H1 (cell line): Measurements from ENCODE around the gene EFHD1. TPM values are rescaled to one million over a fixed set of nuclear protein-coding genes. Genes with fewer than 3 reads are reported as not detected.

ENCODE experiments used
- CTCF ChIA-PET: fragments of 300-600 bp; sonication (Branson Sonifier 250); formaldehyde crosslinking; loops from one replicate; lab custom pipeline; 2021; ENCODE audit not compliant: partially characterized antibody; lab: Charles Lee
- POLR2A ChIA-PET: fragments of 300-600 bp; sonication (Branson Sonifier 250); formaldehyde crosslinking; loops from one replicate; lab custom pipeline; 2021; ENCODE audit warnings: inconsistent platforms; ENCODE audit not compliant: partially characterized antibody; lab: Charles Lee
- DNase-seq, 2 experiments: peaks; one replicate each; pipeline versions ENCODE4 v3.0.0 to v3.0.0-alpha.2; 2010 to 2022; ENCODE audit warnings: low spot score in 2 of 2, low read depth in 1 of 2, mixed read lengths in 1 of 2
- FAIRE-seq: peaks from 2 replicates; lab custom pipeline; 2011; peaks lifted over from hg19 to GRCh38; lab: Jason Lieb, UNC
- H2AFZ ChIP-seq: 2 replicates; pipeline ENCODE4 v1.8.1; 2012; ENCODE audit warnings: low read length, inconsistent platforms
- H2AK5ac ChIP-seq: 2 replicates; pipeline ENCODE4 v1.6.1; 2013; ENCODE audit warnings: low read depth, low read length
- H2BK120ac ChIP-seq: replicated peaks from 2 replicates; pipeline ENCODE3; 2013; ENCODE audit warnings: low read depth, low read length, inconsistent platforms
- H2BK12ac ChIP-seq: 2 replicates; pipeline ENCODE4 v1.6.1; 2013; ENCODE audit warnings: low read depth, low read length
- H2BK15ac ChIP-seq: 2 replicates; pipeline ENCODE4 v1.6.1; 2013; ENCODE audit warnings: low read length
- H2BK20ac ChIP-seq: 2 replicates; pipeline ENCODE4 v1.6.1; 2013; ENCODE audit warnings: low read length
- H2BK5ac ChIP-seq: 2 replicates; pipeline ENCODE4 v1.6.1; 2013; ENCODE audit warnings: low read depth, low read length
- H3K14ac ChIP-seq: 2 replicates; pipeline ENCODE4 v1.6.1; 2013; ENCODE audit warnings: inconsistent platforms; ENCODE audit not compliant: insufficient read length
- H3K18ac ChIP-seq: 2 replicates; pipeline ENCODE4 v1.6.1; 2013; ENCODE audit warnings: low read length; ENCODE audit errors: extremely low read depth
- H3K23ac ChIP-seq: 2 replicates; pipeline ENCODE4 v1.6.1; 2013; ENCODE audit warnings: inconsistent platforms; ENCODE audit not compliant: insufficient read length
- H3K23me2 ChIP-seq: 2 replicates; pipeline ENCODE4 v1.6.1; 2013; ENCODE audit warnings: low read depth, low read length
- H3K27ac ChIP-seq: 2 replicates; pipeline ENCODE4 v1.6.1; 2011; ENCODE audit warnings: low read depth, low read length, inconsistent platforms
- H3K27me3 ChIP-seq, 4 experiments: replicated peaks in 1 of 4; 1 replicate in 1 of 4; 2 replicates in 3 of 4; pipeline versions ENCODE4 v1.6.1 to v1.8.1; 2011 to 2013; ENCODE audit warnings: low read length in 3 of 4, mild to moderate bottlenecking in 3 of 4, inconsistent platforms in 2 of 4, mixed read lengths in 2 of 4, moderate library complexity in 1 of 4; ENCODE audit not compliant: control insufficient read depth in 3 of 4, insufficient read depth in 3 of 4; ENCODE audit errors: extremely low read depth in 1 of 4
- H3K36me3 ChIP-seq, 4 experiments: 2 replicates each; pipeline versions ENCODE4 v1.6.1 to v1.8.1; 2011 to 2013; ENCODE audit warnings: mild to moderate bottlenecking in 4 of 4, low read length in 3 of 4, moderate library complexity in 2 of 4, control low read depth in 1 of 4, inconsistent platforms in 1 of 4; ENCODE audit not compliant: insufficient read depth in 4 of 4, control insufficient read depth in 2 of 4
- H3K4ac ChIP-seq: replicated peaks from 2 replicates; pipeline ENCODE3; 2013; ENCODE audit warnings: low read length, low read depth, mixed read lengths, inconsistent platforms; ENCODE audit not compliant: insufficient read length
- H3K4me1 ChIP-seq, 4 experiments: replicated peaks in 1 of 4; 1 replicate in 1 of 4; 2 replicates in 3 of 4; pipeline versions ENCODE4 v1.6.1 to v1.8.1; 2011 to 2013; ENCODE audit warnings: low read length in 3 of 4, inconsistent platforms in 2 of 4, mixed read lengths in 1 of 4; ENCODE audit not compliant: insufficient read depth in 4 of 4, control insufficient read depth in 3 of 4
- H3K4me2 ChIP-seq, 2 experiments: 2 replicates each; pipeline versions ENCODE4 v1.6.1 to v1.8.1; 2011 to 2013; ENCODE audit warnings: low read depth in 2 of 2, low read length in 2 of 2, control low read depth in 1 of 2, inconsistent platforms in 1 of 2, mild to moderate bottlenecking in 1 of 2; ENCODE audit not compliant: insufficient read depth in 1 of 2
- H3K4me3 ChIP-seq, 4 experiments: fragments of 200-600, 300-600 bp in 1 of 4; sonication (generic), shearing (Covaris generic), sonication (Bioruptor Twin) in 1 of 4; 2 replicates each; pipeline versions ENCODE4 v1.5.1 to v1.8.1; 2011 to 2016; ENCODE audit warnings: low read length in 4 of 4, low read depth in 3 of 4, control low read depth in 2 of 4, inconsistent platforms in 2 of 4, mild to moderate bottlenecking in 2 of 4, mixed read lengths in 1 of 4, moderate library complexity in 1 of 4; ENCODE audit not compliant: insufficient read depth in 2 of 4; ENCODE audit errors: extremely low read depth in 1 of 4
- H3K56ac ChIP-seq: replicated peaks from 2 replicates; pipeline ENCODE3; 2013; ENCODE audit warnings: low read depth, mild to moderate bottlenecking, mixed read lengths, low read length, inconsistent platforms; ENCODE audit not compliant: insufficient read length
- H3K79me1 ChIP-seq: 2 replicates; pipeline ENCODE4 v1.6.1; 2013; ENCODE audit warnings: low read depth, low read length, control low read depth
- H3K79me2 ChIP-seq, 2 experiments: 2 replicates each; pipeline versions ENCODE4 v1.6.1 to v1.8.1; 2012 to 2013; ENCODE audit warnings: low read length in 2 of 2, mild to moderate bottlenecking in 2 of 2, inconsistent platforms in 1 of 2; ENCODE audit not compliant: insufficient read depth in 2 of 2, control insufficient read depth in 1 of 2
- H3K9ac ChIP-seq, 4 experiments: replicated peaks in 1 of 4; 1 replicate in 1 of 4; 2 replicates in 3 of 4; pipeline versions ENCODE4 v1.6.1 to v1.8.1; 2011 to 2013; ENCODE audit warnings: low read depth in 3 of 4, low read length in 3 of 4, control low read depth in 2 of 4, mild to moderate bottlenecking in 2 of 4, moderate library complexity in 2 of 4, inconsistent platforms in 1 of 4; ENCODE audit errors: extremely low read depth in 1 of 4
- H3K9me3 ChIP-seq, 2 experiments: 2 replicates each; pipeline versions ENCODE4 v1.6.1 to v1.8.1; 2012 to 2013; ENCODE audit warnings: mild to moderate bottlenecking in 2 of 2, moderate library complexity in 2 of 2, control low read depth in 1 of 2, inconsistent platforms in 1 of 2, low read depth in 1 of 2, low read length in 1 of 2, mixed read lengths in 1 of 2; ENCODE audit not compliant: insufficient read depth in 2 of 2
- H4K20me1 ChIP-seq, 2 experiments: replicated peaks in 1 of 2; 2 replicates each; pipeline versions ENCODE3 to v1.8.1; 2011 to 2013; ENCODE audit warnings: inconsistent platforms in 2 of 2, low read length in 2 of 2, mild to moderate bottlenecking in 1 of 2; ENCODE audit not compliant: insufficient read depth in 2 of 2, control insufficient read depth in 1 of 2
- H4K5ac ChIP-seq: 2 replicates; pipeline ENCODE4 v1.6.1; 2013; ENCODE audit warnings: low read length, low read depth, mixed read lengths, inconsistent platforms; ENCODE audit not compliant: insufficient read length
- H4K8ac ChIP-seq: 2 replicates; pipeline ENCODE4 v1.8.0; 2013; ENCODE audit warnings: mild to moderate bottlenecking, moderate library complexity, low read length, inconsistent platforms; ENCODE audit not compliant: insufficient read depth; ENCODE audit errors: extremely low read depth
- H4K91ac ChIP-seq: replicated peaks from 2 replicates; pipeline ENCODE3; 2013; ENCODE audit warnings: low read length, mixed read lengths, inconsistent platforms; ENCODE audit not compliant: insufficient read length
- ATF2 ChIP-seq: IDR thresholded peaks from 2 replicates; pipeline ENCODE4 v1.6.1; 2012; ENCODE audit warnings: low read length, inconsistent platforms
- BACH1 ChIP-seq: IDR thresholded peaks from 2 replicates; pipeline ENCODE4 v1.6.1; 2012; ENCODE audit warnings: low read length, improper control_type of control experiment
- CHD1 ChIP-seq: IDR thresholded peaks from 2 replicates; pipeline ENCODE4 v1.6.1; 2012; ENCODE audit warnings: low read depth, low read length, improper control_type of control experiment
- CTBP2 ChIP-seq: IDR thresholded peaks from 2 replicates; pipeline ENCODE4 v1.7.0; 2011; ENCODE audit warnings: borderline replicate concordance, mild to moderate bottlenecking, moderate library complexity, mixed read lengths, low read length; ENCODE audit not compliant: insufficient read depth, insufficient read length
- GTF2F1 ChIP-seq: IDR thresholded peaks from 2 replicates; pipeline ENCODE4 v1.6.1; 2012; ENCODE audit warnings: low read depth, low read length, improper control_type of control experiment, borderline replicate concordance
- KDM5A ChIP-seq: fragments of 200-600 bp; IDR thresholded peaks from 2 replicates; pipeline ENCODE4 v1.7.1; 2012; ENCODE audit warnings: mild to moderate bottlenecking, low read length, inconsistent platforms, mixed read lengths
- NANOG ChIP-seq: IDR thresholded peaks from 2 replicates; pipeline ENCODE4 v1.6.1; 2011; ENCODE audit warnings: low read length, low read depth, mild to moderate bottlenecking, inconsistent platforms; ENCODE audit not compliant: insufficient read depth, poor library complexity, severe bottlenecking
- POLR2A ChIP-seq, 2 experiments: IDR thresholded peaks; 1 replicate in 1 of 2; 2 replicates in 1 of 2; pipeline ENCODE4 v1.6.1; 2011; ENCODE audit warnings: low read depth in 2 of 2, low read length in 2 of 2, mild to moderate bottlenecking in 2 of 2; ENCODE audit errors: control extremely low read depth in 1 of 2
- SP2 ChIP-seq: IDR thresholded peaks from 2 replicates; pipeline ENCODE4 v1.6.1; 2012; ENCODE audit warnings: mild to moderate bottlenecking, low read length, inconsistent platforms
- SP4 ChIP-seq: IDR thresholded peaks from 2 replicates; pipeline ENCODE4 v1.6.1; 2012; ENCODE audit warnings: low read length, inconsistent platforms
- TAF1 ChIP-seq: IDR thresholded peaks from 2 replicates; pipeline ENCODE4 v1.6.1; 2011; ENCODE audit warnings: mild to moderate bottlenecking, low read depth, low read length
- YY1 ChIP-seq: IDR thresholded peaks from 2 replicates; pipeline ENCODE4 v1.6.1; 2011; ENCODE audit warnings: low read depth, mild to moderate bottlenecking, low read length
- WGBS, 2 experiments: shearing (Covaris generic) in 1 of 2; methylation state at CpG; one replicate each; pipeline versions ENCODE4 v1.1.6 to v1.1.7; 2013 to 2015; ENCODE audit warnings: low lambda C conversion rate in 2 of 2, mixed read lengths in 2 of 2, inconsistent platforms in 1 of 2, low coverage in 1 of 2, missing lambda C conversion rate in 1 of 2; ENCODE audit not compliant: insufficient replicate concordance in 2 of 2, insufficient coverage in 1 of 2, insufficient read length in 1 of 2; ENCODE audit errors: extremely low coverage in 1 of 2, missing lambda C conversion rate in 1 of 2; 5-methylcytosine and 5-hydroxymethylcytosine counted together
- polyA plus RNA-seq, 7 experiments: library from polyadenylated mRNA; depleted of rRNA in 3 of 7; stranded (reverse) in 5 of 7; unstranded in 2 of 7; fragments of >200 nt in 5 of 7; fragments of 200-250 nt in 2 of 7; gene quantifications; 1 replicate in 5 of 7; 2 replicates in 1 of 7; 4 replicates in 1 of 7; pipeline versions ENCODE4 v1.2.1 to v1.2.3, GENCODE V29; 2011 to 2013; ENCODE audit warnings: missing spikeins in 2 of 7, mixed read lengths in 2 of 7
- total RNA-seq: library from RNA; stranded (reverse); fragmentation: NEBNext Ultra II Directional; extraction: Animal tissue kit (Norgen Biotek cat#: 25700); gene quantifications from 2 replicates; pipeline ENCODE4 v1.2.1, GENCODE V29; 2021

The EFHD1 gene
- total and polyA plus RNA-seq, 2 of the 8 experiments (the other 6 are each of a cell fraction or from before 2014, with no cell fraction given): 3.4 to 4.5 TPM

- no peaks in the 10 kb centered on the region for H3K79me1 ChIP-seq
- H2BK5ac ChIP-seq: no peak overlapping the region
- no peak overlapping the region for H3K23ac ChIP-seq
- 77% methylated on average over 1 of the region's 1 CpG; no CpG with 5 or more reads in 1 of the 2 experiments for WGBS, 2 experiments
- no peaks in the 10 kb centered on the region for H3K9me3 ChIP-seq
- H4K20me1 ChIP-seq: no peaks in the 10 kb centered on the region
- no peak overlapping the region for H3K18ac ChIP-seq
- H4K91ac ChIP-seq: no peak overlapping the region
- H3K9ac ChIP-seq: no peak overlapping the region
- no peaks in the 10 kb centered on the region for H3K36me3 ChIP-seq
- H3K4me3 ChIP-seq: no peak overlapping the region
- H2BK12ac ChIP-seq: no peak overlapping the region
- no peak overlapping the region for H3K4ac ChIP-seq
- H2BK20ac ChIP-seq: no peak overlapping the region
- no peak overlapping the region for H3K4me2 ChIP-seq
- no peak overlapping the region for H2AFZ ChIP-seq
- H3K4me1 ChIP-seq: no peaks in the 10 kb centered on the region
- H3K14ac ChIP-seq: no peak overlapping the region
- H3K27ac ChIP-seq: no peak overlapping the region
- no peak overlapping the region for H2AK5ac ChIP-seq
- no peak overlapping the region for H2BK120ac ChIP-seq
- no peak overlapping the region for H3K56ac ChIP-seq
- FAIRE-seq (no peak), DNase-seq (no peak)
- no peaks in the 10 kb centered on the region for H3K27me3 ChIP-seq
- H2BK15ac ChIP-seq: no peak overlapping the region
- no peaks in the 10 kb centered on the region for H3K79me2 ChIP-seq
- no peak overlapping the region for H4K5ac ChIP-seq
- POLR2A ChIA-PET: interaction anchor here (0.6 kb wide), 1 partner anchor 46 kb away, joined by 3 read pairs; no protein-coding TSS in a partner anchor
- no peaks in the 10 kb centered on the region for H3K23me2 ChIP-seq
- CTCF ChIA-PET: interaction anchor here (0.8 to 2.4 kb wide), 5 partner anchors 8 to 69 kb away, joined by 3 to 10 read pairs (median 3); no protein-coding TSS in a partner anchor
- no peak overlapping the region for H4K8ac ChIP-seq
- TF ChIP-seq SP2 (no peak), TAF1 (no peak), KDM5A (no peak), CTBP2 (no peak), SP4 (no peak), BACH1 (no peak), GTF2F1 (no peak), YY1 (no peak), NANOG (no peak), ATF2 (no peak), POLR2A (IDR thresholded peaks at IDR 0.05; ENCODE audit: control extremely low read depth in 1 of 2, low read depth in 2 of 2, low read length in 2 of 2) (no peak), CHD1 (no peak)
Observed at GRCh38 chr2:232672588-232672987, 39.2 kb downstream of the EFHD1 start.
